ENCODE measurements around the gene PPIC. TPM values are rescaled to one million over a fixed set of nuclear protein-coding genes. Genes with fewer than 3 reads are reported as not detected.

The PPIC gene
- total and polyA plus RNA-seq, 2 donors (not counting 1 experiment from before 2014, with no cell fraction given), result not detected

DNA sequence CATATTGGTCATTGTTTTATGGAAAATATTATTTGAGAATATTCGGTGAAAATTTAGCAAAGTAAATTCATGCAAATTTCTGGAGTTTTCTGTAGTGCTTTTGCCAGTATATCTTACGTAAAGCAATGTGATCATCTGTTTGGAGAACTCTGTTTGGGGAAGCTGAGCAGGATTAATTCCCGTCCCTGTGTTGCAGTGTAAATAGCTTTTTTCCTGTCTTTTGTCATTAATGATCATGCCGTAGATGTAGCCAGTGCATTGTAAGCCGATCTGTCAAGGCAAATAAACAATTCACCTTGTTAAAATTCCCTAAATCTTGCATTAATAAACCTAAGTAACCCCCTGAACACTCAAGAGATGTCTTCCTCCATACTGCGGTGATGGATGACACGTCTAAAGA, 39.2 kb downstream of the PPIC start:
- Mint-ChIP-seq H3K27me3 (no peaks in the 10 kb centered on the region), H3K27ac (no peak overlapping the region), H3K4me3 (no peak overlapping the region), H3K9me3 (ENCODE audit: insufficient read depth) (no peaks in the 10 kb centered on the region), H3K4me1 (no peaks in the 10 kb centered on the region)
- Histone ChIP-seq H2AFZ (ENCODE audit: insufficient read depth, low read depth, low read length, poor library complexity, severe bottlenecking) (no peak overlapping the region), H3K9ac (ENCODE audit: low read length) (no peak overlapping the region), H4K20me1 (ENCODE audit: control insufficient read depth, insufficient read depth, low read length, poor library complexity, severe bottlenecking) (no peaks in the 10 kb centered on the region), H3K27ac (ENCODE audit: low read length in 2 of 2) (no peak overlapping the region), H3K27me3 (replicated peaks in 1 of 4; ENCODE audit: control extremely low read depth in 1 of 4, control insufficient read depth in 3 of 4, insufficient read depth in 4 of 4, low read length in 3 of 4) (no peaks in the 10 kb centered on the region), H3K4me1 (ENCODE audit: control insufficient read depth in 2 of 2, insufficient read depth in 2 of 2, low read length in 2 of 2) (no peaks in the 10 kb centered on the region), H3K4me2 (replicated peaks; ENCODE audit: low read depth, low read length, poor library complexity, severe bottlenecking) (no peak overlapping the region), H3K4me3 (ENCODE audit: control extremely low read depth in 1 of 5, extremely low read depth in 1 of 5, insufficient read depth in 1 of 5, low read depth in 2 of 5, low read length in 4 of 5) (no peak overlapping the region), H3K79me2 (ENCODE audit: control insufficient read depth, insufficient read depth, low read length) (no peaks in the 10 kb centered on the region), H3K36me3 (replicated peaks in 1 of 2; ENCODE audit: control extremely low read depth in 1 of 2, control insufficient read depth in 1 of 2, extremely low read depth in 1 of 2, insufficient read depth in 2 of 2, low read length in 1 of 2) (no peaks in the 10 kb centered on the region), H3K9me3 (ENCODE audit: control extremely low read depth in 1 of 3, control insufficient read depth in 2 of 3, insufficient read depth in 1 of 3, low read length in 2 of 3) (no peaks in the 10 kb centered on the region)
- TF ChIP-seq EZH2 (IDR thresholded peaks at IDR 0.05; ENCODE audit: borderline replicate concordance, insufficient read depth, low read depth, low read length, poor library complexity, severe bottlenecking), result no peak
- TF ChIP-seq, protein P1, sequence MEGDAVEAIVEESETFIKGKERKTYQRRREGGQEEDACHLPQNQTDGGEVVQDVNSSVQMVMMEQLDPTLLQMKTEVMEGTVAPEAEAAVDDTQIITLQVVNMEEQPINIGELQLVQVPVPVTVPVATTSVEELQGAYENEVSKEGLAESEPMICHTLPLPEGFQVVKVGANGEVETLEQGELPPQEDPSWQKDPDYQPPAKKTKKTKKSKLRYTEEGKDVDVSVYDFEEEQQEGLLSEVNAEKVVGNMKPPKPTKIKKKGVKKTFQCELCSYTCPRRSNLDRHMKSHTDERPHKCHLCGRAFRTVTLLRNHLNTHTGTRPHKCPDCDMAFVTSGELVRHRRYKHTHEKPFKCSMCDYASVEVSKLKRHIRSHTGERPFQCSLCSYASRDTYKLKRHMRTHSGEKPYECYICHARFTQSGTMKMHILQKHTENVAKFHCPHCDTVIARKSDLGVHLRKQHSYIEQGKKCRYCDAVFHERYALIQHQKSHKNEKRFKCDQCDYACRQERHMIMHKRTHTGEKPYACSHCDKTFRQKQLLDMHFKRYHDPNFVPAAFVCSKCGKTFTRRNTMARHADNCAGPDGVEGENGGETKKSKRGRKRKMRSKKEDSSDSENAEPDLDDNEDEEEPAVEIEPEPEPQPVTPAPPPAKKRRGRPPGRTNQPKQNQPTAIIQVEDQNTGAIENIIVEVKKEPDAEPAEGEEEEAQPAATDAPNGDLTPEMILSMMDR (IDR thresholded peaks at IDR 0.05), result no peak
- ATAC-seq (ENCODE audit: low read depth) (no peak), DNase-seq (no peak)
- ChIA-PET CTCF (interaction anchor here (1.5 kb wide), 1 partner anchor 481 kb away, joined by 8 read pairs; no protein-coding TSS in a partner anchor), POLR2A (no interaction called here)
- intact Hi-C loops (cut with micrococcal nuclease), result no loop called here
- WGBS (ENCODE audit: insufficient coverage), result 88% methylated on average over 4 of the region's 7 CpGs

DNA sequence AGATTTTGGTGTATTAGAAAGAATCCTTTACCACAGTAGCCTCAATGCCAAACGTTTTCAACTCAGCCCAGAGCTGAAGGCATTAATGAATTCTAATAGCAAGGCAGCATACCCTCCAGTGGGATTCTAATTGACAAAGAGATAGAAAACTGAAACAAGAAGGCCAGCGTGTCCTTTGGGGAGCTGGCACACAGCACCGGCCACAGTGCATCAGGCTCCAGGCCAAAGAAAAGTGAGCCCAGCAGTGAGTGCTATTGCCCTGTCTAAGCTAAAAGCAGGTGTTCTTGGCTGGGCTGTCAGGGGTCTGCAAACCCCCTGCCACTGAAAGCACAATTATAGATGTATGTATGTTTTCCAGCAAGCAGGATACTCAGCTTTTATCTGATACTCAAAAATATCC, 40.4 kb downstream of the PPIC start:
- H3K4me1 Mint-ChIP-seq, result no peaks in the 10 kb centered on the region
- intact Hi-C loops (cut with micrococcal nuclease), result no loop called here

More for the DNA sequence above, 40.4 kb downstream of the PPIC start:
- Histone ChIP-seq H3K4me1 (ENCODE audit: control insufficient read depth in 2 of 2, insufficient read depth in 2 of 2, low read length in 2 of 2) (no peaks in the 10 kb centered on the region), H3K9me3 (ENCODE audit: control extremely low read depth in 1 of 3, control insufficient read depth in 2 of 3, insufficient read depth in 1 of 3, low read length in 2 of 3) (no peaks in the 10 kb centered on the region), H3K9ac (ENCODE audit: low read length) (no peak overlapping the region), H4K20me1 (ENCODE audit: control insufficient read depth, insufficient read depth, low read length, poor library complexity, severe bottlenecking) (no peaks in the 10 kb centered on the region), H3K4me3 (ENCODE audit: control extremely low read depth in 1 of 5, extremely low read depth in 1 of 5, insufficient read depth in 1 of 5, low read depth in 2 of 5, low read length in 4 of 5) (no peak overlapping the region), H3K36me3 (replicated peaks in 1 of 2; ENCODE audit: control extremely low read depth in 1 of 2, control insufficient read depth in 1 of 2, extremely low read depth in 1 of 2, insufficient read depth in 2 of 2, low read length in 1 of 2) (no peaks in the 10 kb centered on the region), H3K4me2 (replicated peaks; ENCODE audit: low read depth, low read length, poor library complexity, severe bottlenecking) (no peak overlapping the region), H3K27me3 (replicated peaks in 1 of 4; ENCODE audit: control extremely low read depth in 1 of 4, control insufficient read depth in 3 of 4, insufficient read depth in 4 of 4, low read length in 3 of 4) (no peaks in the 10 kb centered on the region), H3K27ac (ENCODE audit: low read length in 2 of 2) (no peak overlapping the region), H2AFZ (ENCODE audit: insufficient read depth, low read depth, low read length, poor library complexity, severe bottlenecking) (no peak overlapping the region), H3K79me2 (ENCODE audit: control insufficient read depth, insufficient read depth, low read length) (no peaks in the 10 kb centered on the region)
- ChIA-PET POLR2A (no interaction called here), CTCF (interaction anchor here (0.7 to 1.5 kb wide), 2 partner anchors 480 kb away, joined by 3 to 8 read pairs; no protein-coding TSS in a partner anchor)
- no peak for TF ChIP-seq EZH2 (IDR thresholded peaks at IDR 0.05; ENCODE audit: borderline replicate concordance, insufficient read depth, low read depth, low read length, poor library complexity, severe bottlenecking)
- TF ChIP-seq, protein P1 (IDR thresholded peaks at IDR 0.05), result no peak
- no peaks in the 10 kb centered on the region for H3K9me3 Mint-ChIP-seq (ENCODE audit: insufficient read depth)
- 100% methylated on average over 2 of the region's 3 CpGs for WGBS (ENCODE audit: insufficient coverage)
- H3K4me3 Mint-ChIP-seq, result no peak overlapping the region
- no peaks in the 10 kb centered on the region for H3K27me3 Mint-ChIP-seq
- H3K27ac Mint-ChIP-seq, result no peak overlapping the region
- ATAC-seq (ENCODE audit: low read depth), result no peak
- DNase-seq, result no peak
